H1 (cell line): ENCODE data around the gene LYPD3. TPM values are rescaled to one million over a fixed set of nuclear protein-coding genes. Genes with fewer than 3 reads are reported as not detected.

Source experiments
- CTCF ChIA-PET: fragments of 300-600 bp; sonication (Branson Sonifier 250); formaldehyde crosslinking; loops from one replicate; lab custom pipeline; 2021; ENCODE audit not compliant: partially characterized antibody; lab: Charles Lee
- POLR2A ChIA-PET: fragments of 300-600 bp; sonication (Branson Sonifier 250); formaldehyde crosslinking; loops from one replicate; lab custom pipeline; 2021; ENCODE audit warnings: inconsistent platforms; ENCODE audit not compliant: partially characterized antibody; lab: Charles Lee
- DNase-seq, 2 experiments: peaks; one replicate each; pipeline versions ENCODE4 v3.0.0 to v3.0.0-alpha.2; 2010 to 2022; ENCODE audit warnings: low spot score in 2 of 2, low read depth in 1 of 2, mixed read lengths in 1 of 2
- FAIRE-seq: peaks from 2 replicates; lab custom pipeline; 2011; peaks lifted over from hg19 to GRCh38; lab: Jason Lieb, UNC
- H2AFZ ChIP-seq: 2 replicates; pipeline ENCODE4 v1.8.1; 2012; ENCODE audit warnings: low read length, inconsistent platforms
- H2AK5ac ChIP-seq: 2 replicates; pipeline ENCODE4 v1.6.1; 2013; ENCODE audit warnings: low read depth, low read length
- H2BK120ac ChIP-seq: replicated peaks from 2 replicates; pipeline ENCODE3; 2013; ENCODE audit warnings: low read depth, low read length, inconsistent platforms
- H2BK12ac ChIP-seq: 2 replicates; pipeline ENCODE4 v1.6.1; 2013; ENCODE audit warnings: low read depth, low read length
- H2BK15ac ChIP-seq: 2 replicates; pipeline ENCODE4 v1.6.1; 2013; ENCODE audit warnings: low read length
- H2BK20ac ChIP-seq: 2 replicates; pipeline ENCODE4 v1.6.1; 2013; ENCODE audit warnings: low read length
- H2BK5ac ChIP-seq: 2 replicates; pipeline ENCODE4 v1.6.1; 2013; ENCODE audit warnings: low read depth, low read length
- H3K14ac ChIP-seq: 2 replicates; pipeline ENCODE4 v1.6.1; 2013; ENCODE audit warnings: inconsistent platforms; ENCODE audit not compliant: insufficient read length
- H3K18ac ChIP-seq: 2 replicates; pipeline ENCODE4 v1.6.1; 2013; ENCODE audit warnings: low read length; ENCODE audit errors: extremely low read depth
- H3K23ac ChIP-seq: 2 replicates; pipeline ENCODE4 v1.6.1; 2013; ENCODE audit warnings: inconsistent platforms; ENCODE audit not compliant: insufficient read length
- H3K23me2 ChIP-seq: 2 replicates; pipeline ENCODE4 v1.6.1; 2013; ENCODE audit warnings: low read depth, low read length
- H3K27ac ChIP-seq: 2 replicates; pipeline ENCODE4 v1.6.1; 2011; ENCODE audit warnings: low read depth, low read length, inconsistent platforms
- H3K27me3 ChIP-seq, 4 experiments: replicated peaks in 1 of 4; 1 replicate in 1 of 4; 2 replicates in 3 of 4; pipeline versions ENCODE4 v1.6.1 to v1.8.1; 2011 to 2013; ENCODE audit warnings: low read length in 3 of 4, mild to moderate bottlenecking in 3 of 4, inconsistent platforms in 2 of 4, mixed read lengths in 2 of 4, moderate library complexity in 1 of 4; ENCODE audit not compliant: control insufficient read depth in 3 of 4, insufficient read depth in 3 of 4; ENCODE audit errors: extremely low read depth in 1 of 4
- H3K36me3 ChIP-seq, 4 experiments: 2 replicates each; pipeline versions ENCODE4 v1.6.1 to v1.8.1; 2011 to 2013; ENCODE audit warnings: mild to moderate bottlenecking in 4 of 4, low read length in 3 of 4, moderate library complexity in 2 of 4, control low read depth in 1 of 4, inconsistent platforms in 1 of 4; ENCODE audit not compliant: insufficient read depth in 4 of 4, control insufficient read depth in 2 of 4
- H3K4ac ChIP-seq: replicated peaks from 2 replicates; pipeline ENCODE3; 2013; ENCODE audit warnings: low read length, low read depth, mixed read lengths, inconsistent platforms; ENCODE audit not compliant: insufficient read length
- H3K4me1 ChIP-seq, 4 experiments: replicated peaks in 1 of 4; 1 replicate in 1 of 4; 2 replicates in 3 of 4; pipeline versions ENCODE4 v1.6.1 to v1.8.1; 2011 to 2013; ENCODE audit warnings: low read length in 3 of 4, inconsistent platforms in 2 of 4, mixed read lengths in 1 of 4; ENCODE audit not compliant: insufficient read depth in 4 of 4, control insufficient read depth in 3 of 4
- H3K4me2 ChIP-seq, 2 experiments: 2 replicates each; pipeline versions ENCODE4 v1.6.1 to v1.8.1; 2011 to 2013; ENCODE audit warnings: low read depth in 2 of 2, low read length in 2 of 2, control low read depth in 1 of 2, inconsistent platforms in 1 of 2, mild to moderate bottlenecking in 1 of 2; ENCODE audit not compliant: insufficient read depth in 1 of 2
- H3K4me3 ChIP-seq, 4 experiments: fragments of 200-600, 300-600 bp in 1 of 4; sonication (generic), shearing (Covaris generic), sonication (Bioruptor Twin) in 1 of 4; 2 replicates each; pipeline versions ENCODE4 v1.5.1 to v1.8.1; 2011 to 2016; ENCODE audit warnings: low read length in 4 of 4, low read depth in 3 of 4, control low read depth in 2 of 4, inconsistent platforms in 2 of 4, mild to moderate bottlenecking in 2 of 4, mixed read lengths in 1 of 4, moderate library complexity in 1 of 4; ENCODE audit not compliant: insufficient read depth in 2 of 4; ENCODE audit errors: extremely low read depth in 1 of 4
- H3K56ac ChIP-seq: replicated peaks from 2 replicates; pipeline ENCODE3; 2013; ENCODE audit warnings: low read depth, mild to moderate bottlenecking, mixed read lengths, low read length, inconsistent platforms; ENCODE audit not compliant: insufficient read length
- H3K79me1 ChIP-seq: 2 replicates; pipeline ENCODE4 v1.6.1; 2013; ENCODE audit warnings: low read depth, low read length, control low read depth
- H3K79me2 ChIP-seq, 2 experiments: 2 replicates each; pipeline versions ENCODE4 v1.6.1 to v1.8.1; 2012 to 2013; ENCODE audit warnings: low read length in 2 of 2, mild to moderate bottlenecking in 2 of 2, inconsistent platforms in 1 of 2; ENCODE audit not compliant: insufficient read depth in 2 of 2, control insufficient read depth in 1 of 2
- H3K9ac ChIP-seq, 4 experiments: replicated peaks in 1 of 4; 1 replicate in 1 of 4; 2 replicates in 3 of 4; pipeline versions ENCODE4 v1.6.1 to v1.8.1; 2011 to 2013; ENCODE audit warnings: low read depth in 3 of 4, low read length in 3 of 4, control low read depth in 2 of 4, mild to moderate bottlenecking in 2 of 4, moderate library complexity in 2 of 4, inconsistent platforms in 1 of 4; ENCODE audit errors: extremely low read depth in 1 of 4
- H3K9me3 ChIP-seq, 2 experiments: 2 replicates each; pipeline versions ENCODE4 v1.6.1 to v1.8.1; 2012 to 2013; ENCODE audit warnings: mild to moderate bottlenecking in 2 of 2, moderate library complexity in 2 of 2, control low read depth in 1 of 2, inconsistent platforms in 1 of 2, low read depth in 1 of 2, low read length in 1 of 2, mixed read lengths in 1 of 2; ENCODE audit not compliant: insufficient read depth in 2 of 2
- H4K20me1 ChIP-seq, 2 experiments: replicated peaks in 1 of 2; 2 replicates each; pipeline versions ENCODE3 to v1.8.1; 2011 to 2013; ENCODE audit warnings: inconsistent platforms in 2 of 2, low read length in 2 of 2, mild to moderate bottlenecking in 1 of 2; ENCODE audit not compliant: insufficient read depth in 2 of 2, control insufficient read depth in 1 of 2
- H4K5ac ChIP-seq: 2 replicates; pipeline ENCODE4 v1.6.1; 2013; ENCODE audit warnings: low read length, low read depth, mixed read lengths, inconsistent platforms; ENCODE audit not compliant: insufficient read length
- H4K8ac ChIP-seq: 2 replicates; pipeline ENCODE4 v1.8.0; 2013; ENCODE audit warnings: mild to moderate bottlenecking, moderate library complexity, low read length, inconsistent platforms; ENCODE audit not compliant: insufficient read depth; ENCODE audit errors: extremely low read depth
- H4K91ac ChIP-seq: replicated peaks from 2 replicates; pipeline ENCODE3; 2013; ENCODE audit warnings: low read length, mixed read lengths, inconsistent platforms; ENCODE audit not compliant: insufficient read length
- ATF3 ChIP-seq: IDR thresholded peaks from 2 replicates; pipeline ENCODE4 v1.6.1; 2011; ENCODE audit warnings: low read depth, mild to moderate bottlenecking, low read length; ENCODE audit not compliant: insufficient read depth
- CEBPB ChIP-seq: IDR thresholded peaks from 2 replicates; pipeline ENCODE4 v1.6.1; 2012; ENCODE audit warnings: low read depth, low read length
- MAX ChIP-seq: IDR thresholded peaks from 2 replicates; pipeline ENCODE4 v1.6.1; 2012; ENCODE audit warnings: inconsistent platforms
- PHF8 ChIP-seq: fragments of 200-600 bp; sonication (generic); conservative IDR thresholded peaks from 2 replicates; pipeline ENCODE4 v1.7.1; 2012; ENCODE audit warnings: low read depth, mild to moderate bottlenecking, inconsistent platforms, low read length, moderate library complexity
- POLR2AphosphoS5 ChIP-seq: IDR thresholded peaks from 2 replicates; pipeline ENCODE4 v1.6.1; 2011; ENCODE audit warnings: low read depth, low read length
- RXRA ChIP-seq: IDR thresholded peaks from 2 replicates; pipeline ENCODE4 v1.6.1; 2011; ENCODE audit warnings: low read depth, mild to moderate bottlenecking, low read length, moderate library complexity; ENCODE audit not compliant: insufficient read depth
- SIRT6 ChIP-seq: IDR thresholded peaks from one replicate; pipeline ENCODE4 v1.7.1; 2012; ENCODE audit warnings: low read length, inconsistent platforms
- SRF ChIP-seq: IDR thresholded peaks from 2 replicates; pipeline ENCODE4 v1.6.1; 2011; ENCODE audit warnings: mild to moderate bottlenecking, low read depth, low read length, moderate library complexity
- SUZ12 ChIP-seq: fragments of 200-600 bp; sonication (generic); IDR thresholded peaks from 2 replicates; pipeline ENCODE4 v1.6.1; 2012; ENCODE audit warnings: mild to moderate bottlenecking, inconsistent platforms, low read length, moderate library complexity, mixed read lengths
- TEAD4 ChIP-seq: IDR thresholded peaks from 2 replicates; pipeline ENCODE4 v1.6.1; 2012; ENCODE audit warnings: low read depth, low read length, inconsistent platforms, mixed read lengths
- USF2 ChIP-seq: IDR thresholded peaks from 2 replicates; pipeline ENCODE4 v1.6.1; 2011; ENCODE audit warnings: low read length, improper control_type of control experiment
- WGBS, 2 experiments: shearing (Covaris generic) in 1 of 2; methylation state at CpG; one replicate each; pipeline versions ENCODE4 v1.1.6 to v1.1.7; 2013 to 2015; ENCODE audit warnings: low lambda C conversion rate in 2 of 2, mixed read lengths in 2 of 2, inconsistent platforms in 1 of 2, low coverage in 1 of 2, missing lambda C conversion rate in 1 of 2; ENCODE audit not compliant: insufficient replicate concordance in 2 of 2, insufficient coverage in 1 of 2, insufficient read length in 1 of 2; ENCODE audit errors: extremely low coverage in 1 of 2, missing lambda C conversion rate in 1 of 2; 5-methylcytosine and 5-hydroxymethylcytosine counted together
- polyA plus RNA-seq, 7 experiments: library from polyadenylated mRNA; depleted of rRNA in 3 of 7; stranded (reverse) in 5 of 7; unstranded in 2 of 7; fragments of >200 nt in 5 of 7; fragments of 200-250 nt in 2 of 7; gene quantifications; 1 replicate in 5 of 7; 2 replicates in 1 of 7; 4 replicates in 1 of 7; pipeline versions ENCODE4 v1.2.1 to v1.2.3, GENCODE V29; 2011 to 2013; ENCODE audit warnings: missing spikeins in 2 of 7, mixed read lengths in 2 of 7
- total RNA-seq: library from RNA; stranded (reverse); fragmentation: NEBNext Ultra II Directional; extraction: Animal tissue kit (Norgen Biotek cat#: 25700); gene quantifications from 2 replicates; pipeline ENCODE4 v1.2.1, GENCODE V29; 2021

LYPD3 gene
- total and polyA plus RNA-seq, 2 of the 8 experiments (the other 6 are each of a cell fraction or from before 2014, with no cell fraction given) = 4.1 to 16.4 TPM

GRCh38 chr19:43502419-43502976, 37.1 kb upstream of the LYPD3 start:
- Histone ChIP-seq H2BK12ac (peak overlapping the region; percentile 75; the same call in 1 of the 2 replicates), H3K4me3 (peak overlapping the region in 3 of 4 experiments; percentile 65 to 70 (median 68); a peak in 5 of 8 replicates), H3K9me3 (no peaks in the 10 kb centered on the region), H2BK5ac (no peak overlapping the region), H3K4ac (no peak overlapping the region), H2AK5ac (no peak overlapping the region; the same call in 1 of the 2 replicates), H3K36me3 (no peaks in the 10 kb centered on the region), H4K5ac (no peak overlapping the region), H4K8ac (no peak overlapping the region), H3K23ac (no peak overlapping the region), H4K20me1 (peaks cover 0 to 2% of the 10 kb centered on the region in 2 experiments), H3K18ac (no peak overlapping the region; the same call in 1 of the 2 replicates), H2BK15ac (no peak overlapping the region), H3K4me2 (peak overlapping the region; percentile 74 to 91; a peak in 2 of 4 replicates), H3K23me2 (peaks cover 18% of the 10 kb centered on the region; the same call in 1 of the 2 replicates), H3K27ac (no peak overlapping the region), H2BK120ac (no peak overlapping the region), H3K27me3 (peaks cover 3 to 16% (median 14%) of the 10 kb centered on the region in 4 experiments), H3K14ac (no peak overlapping the region), H4K91ac (no peak overlapping the region), H3K79me2 (no peaks in the 10 kb centered on the region), H3K9ac (no peak overlapping the region), H3K79me1 (no peaks in the 10 kb centered on the region), H2BK20ac (no peak overlapping the region), H2AFZ (no peak overlapping the region), H3K56ac (no peak overlapping the region), H3K4me1 (peaks cover 0 to 6% (median 0%) of the 10 kb centered on the region in 4 experiments; a peak in 1 of 7 replicates)
- ChIA-PET POLR2A (interaction anchor here (1.0 to 1.4 kb wide), 5 partner anchors 13 to 42 kb away, joined by 3 to 6 read pairs (median 4); no protein-coding TSS in a partner anchor), CTCF (interaction anchor here (0.8 to 1.4 kb wide), 8 partner anchors 18 to 92 kb away, joined by 3 to 6 read pairs (median 3); partner anchors contain the start of gene LYPD3)
- DNase-seq = no peak
- TF ChIP-seq SIRT6 = no peak
- TF ChIP-seq SUZ12 = no peak
- TF ChIP-seq CEBPB = no peak
- TF ChIP-seq POLR2AphosphoS5 = no peak
- TF ChIP-seq ATF3 = no peak
- no peak for TF ChIP-seq MAX
- no peak for TF ChIP-seq USF2
- TF ChIP-seq SRF = no peak
- TF ChIP-seq TEAD4 = no peak
- TF ChIP-seq RXRA = no peak
- TF ChIP-seq PHF8 = no peak
- FAIRE-seq = no peak
- WGBS, 2 experiments = 79% methylated on average over 21 of the region's 23 CpGs; no CpG with 5 or more reads in 1 of the 2 experiments
